Kidney capillary endothelial cell (primary cell): Measurements from ENCODE around the gene STAB2.

ENCODE experiments used
- DNase-seq: peaks from one replicate; pipeline ENCODE4 v3.0.0-alpha.2; 2018; ENCODE audit warnings: low spot score

STAB2 gene

DNA sequence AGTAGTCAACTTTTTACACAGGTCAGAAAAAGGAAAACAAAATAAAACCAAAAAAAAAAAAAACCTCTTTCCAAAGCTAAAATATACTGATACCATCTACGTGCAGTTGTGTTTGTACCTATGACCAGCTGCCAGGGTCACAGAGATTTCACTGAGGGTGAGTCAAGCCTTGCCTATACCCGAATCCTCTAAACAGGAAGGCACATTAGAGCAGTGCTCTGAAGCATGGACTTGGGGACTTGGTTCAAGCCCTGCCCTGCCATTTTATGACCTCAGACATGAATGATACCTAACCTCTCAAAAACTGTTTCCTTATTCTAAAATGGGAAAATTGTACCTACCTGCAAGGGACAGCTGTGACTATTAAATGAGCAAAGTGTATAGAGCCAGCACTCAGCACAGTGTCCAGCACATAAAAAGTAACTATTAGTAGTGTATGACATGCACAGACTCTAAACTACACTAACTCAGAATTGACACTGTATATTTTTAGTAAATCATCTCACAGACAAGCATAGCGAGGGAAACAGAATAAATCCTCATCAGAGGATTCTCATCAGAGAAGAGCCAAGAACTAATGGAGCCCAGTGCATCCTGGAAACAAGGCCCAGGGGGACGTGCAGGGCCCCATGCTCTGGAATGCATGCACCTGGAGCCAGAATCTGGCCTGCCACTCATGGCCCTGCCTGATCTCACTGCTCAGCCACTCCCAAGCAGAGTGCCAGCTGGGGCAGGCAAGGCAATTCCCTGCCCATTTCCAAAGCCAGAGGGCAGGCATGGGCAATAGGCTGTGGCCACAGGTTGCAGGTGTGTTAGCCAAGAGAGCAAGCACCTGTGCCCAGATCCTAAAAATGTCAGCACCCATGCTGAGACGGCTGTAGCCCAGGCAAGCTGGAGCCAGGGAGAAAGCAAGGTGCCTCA, 196.9 kb downstream of the STAB2 start:
- no peak for DNase-seq

DNA sequence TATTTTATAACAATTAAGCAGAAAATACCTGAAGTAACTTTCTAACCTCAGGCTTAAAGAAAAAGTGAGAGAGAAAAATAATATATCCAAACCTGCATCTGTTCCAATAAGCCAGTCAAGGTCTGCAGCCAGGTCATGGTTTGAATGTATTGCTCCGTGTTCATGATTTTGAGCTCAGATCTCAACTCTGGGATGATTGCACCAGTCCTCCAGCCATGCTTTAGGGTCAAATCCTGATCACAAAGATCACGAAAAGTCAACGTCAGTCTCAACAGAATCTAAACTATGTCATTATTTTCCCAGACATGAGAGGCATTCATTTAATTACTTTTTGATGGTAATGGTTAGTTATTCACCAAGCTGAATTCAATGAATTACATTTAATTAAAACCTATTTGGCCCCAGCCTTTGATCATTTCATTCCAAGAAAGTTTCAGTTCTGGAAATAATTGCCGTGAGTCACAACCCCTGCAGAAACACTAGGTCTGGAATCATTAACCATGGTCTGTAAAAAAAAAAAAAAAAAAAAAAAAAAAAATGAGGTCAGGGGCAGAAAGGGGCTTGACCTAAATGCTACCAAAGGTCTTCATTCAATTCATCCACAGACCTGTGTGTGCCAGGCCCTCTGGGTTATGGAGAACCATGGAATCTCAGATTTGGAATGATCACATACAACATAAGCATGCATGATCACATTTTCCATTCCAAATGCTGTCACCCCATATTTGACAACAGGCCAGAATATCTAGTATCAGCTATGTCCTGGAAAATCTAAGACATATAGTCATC, 198.4 kb downstream of the STAB2 start:
- DNase-seq: no peak

DNA sequence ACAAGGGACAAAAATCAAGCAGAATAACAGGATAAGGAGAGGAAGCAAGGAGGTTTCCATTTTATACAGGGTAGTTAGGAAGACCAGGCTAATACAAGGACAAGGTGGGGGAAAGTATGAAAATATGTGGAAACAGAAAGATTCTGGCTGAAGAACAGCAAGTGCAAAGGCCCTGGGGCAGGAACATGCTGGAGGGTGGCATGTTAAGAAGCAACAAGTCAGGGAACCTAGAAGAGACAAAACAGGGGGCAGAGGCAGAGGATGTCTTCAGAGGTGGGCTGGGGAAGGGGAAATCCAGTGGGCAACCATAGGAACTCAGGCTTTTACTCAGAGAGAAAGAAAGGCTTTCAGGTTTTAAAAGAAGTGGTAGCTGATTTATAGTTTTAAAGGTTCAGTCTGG, 199.1 kb downstream of the STAB2 start:
- DNase-seq: no peak

DNA sequence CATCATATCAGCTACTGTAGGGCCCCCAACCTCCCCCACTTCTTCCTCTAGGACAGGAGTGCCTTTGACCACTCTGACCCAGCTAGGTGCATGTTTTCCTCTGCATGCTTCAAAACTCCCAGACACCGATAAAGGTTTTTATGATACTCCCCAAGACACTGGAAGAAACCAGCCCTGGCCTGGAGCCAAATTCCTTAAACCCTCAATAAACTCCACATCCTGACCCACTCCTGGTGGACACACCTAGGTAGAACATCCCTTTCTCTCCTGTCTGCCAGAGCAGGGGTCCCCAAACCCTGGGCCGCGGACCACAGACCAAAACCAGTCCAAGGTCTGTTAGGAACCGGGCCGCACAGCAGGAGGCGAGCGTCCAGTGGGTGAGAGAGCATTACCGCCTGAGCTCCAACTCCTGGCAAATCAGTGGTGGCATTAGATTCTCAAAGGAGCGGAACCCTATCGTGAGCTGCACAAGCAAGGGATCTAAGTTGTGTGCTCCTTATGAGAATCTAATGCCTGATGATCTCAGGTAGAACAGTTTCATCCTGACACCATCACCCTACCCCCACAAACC, 204.4 kb downstream of the STAB2 start:
- no peak for DNase-seq

DNA sequence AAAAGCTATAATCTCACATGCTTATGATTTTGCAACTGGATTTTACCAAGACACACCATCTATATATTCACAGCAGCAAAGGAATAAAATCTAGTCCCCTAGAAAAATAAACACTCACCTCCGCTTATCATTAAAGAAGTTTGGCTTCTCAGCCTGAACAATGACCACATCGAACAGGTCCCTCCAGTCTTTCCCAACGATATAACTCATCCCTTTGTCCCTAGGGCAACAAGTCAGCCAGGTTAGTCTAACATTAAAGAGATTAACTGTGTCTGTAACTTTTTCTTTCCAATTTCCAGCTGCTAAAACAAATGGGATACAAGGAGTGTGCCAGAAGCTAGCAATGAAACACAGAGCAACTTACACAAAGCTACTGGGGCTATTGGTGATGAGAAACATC, 206.0 kb downstream of the STAB2 start:
- DNase-seq: no peak

DNA sequence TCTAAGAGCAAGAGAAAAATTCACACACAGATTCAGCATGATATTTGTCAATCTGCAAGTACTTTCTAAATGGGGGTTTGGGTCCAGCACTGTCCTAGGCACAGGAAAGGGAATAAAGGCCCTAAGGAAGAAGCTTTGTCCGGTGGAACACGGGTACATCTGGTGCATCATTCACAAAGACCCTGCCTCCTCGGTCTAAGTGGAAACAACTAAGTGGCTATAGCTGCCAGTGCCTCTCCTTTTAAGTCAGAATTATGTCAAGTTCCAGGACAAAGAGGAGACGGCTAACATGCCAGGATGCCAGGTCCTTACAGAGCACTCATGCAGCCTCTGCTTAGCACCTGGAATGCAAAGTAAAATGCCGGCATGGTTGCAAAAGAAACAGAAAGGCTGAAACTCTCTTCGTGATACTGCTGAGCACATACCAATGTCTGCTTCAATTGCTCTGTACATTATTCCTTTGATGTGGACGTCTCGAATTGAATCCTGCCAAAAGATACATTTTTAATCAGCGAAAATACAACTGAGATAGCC, 206.5 kb downstream of the STAB2 start:
- DNase-seq: no peak

DNA sequence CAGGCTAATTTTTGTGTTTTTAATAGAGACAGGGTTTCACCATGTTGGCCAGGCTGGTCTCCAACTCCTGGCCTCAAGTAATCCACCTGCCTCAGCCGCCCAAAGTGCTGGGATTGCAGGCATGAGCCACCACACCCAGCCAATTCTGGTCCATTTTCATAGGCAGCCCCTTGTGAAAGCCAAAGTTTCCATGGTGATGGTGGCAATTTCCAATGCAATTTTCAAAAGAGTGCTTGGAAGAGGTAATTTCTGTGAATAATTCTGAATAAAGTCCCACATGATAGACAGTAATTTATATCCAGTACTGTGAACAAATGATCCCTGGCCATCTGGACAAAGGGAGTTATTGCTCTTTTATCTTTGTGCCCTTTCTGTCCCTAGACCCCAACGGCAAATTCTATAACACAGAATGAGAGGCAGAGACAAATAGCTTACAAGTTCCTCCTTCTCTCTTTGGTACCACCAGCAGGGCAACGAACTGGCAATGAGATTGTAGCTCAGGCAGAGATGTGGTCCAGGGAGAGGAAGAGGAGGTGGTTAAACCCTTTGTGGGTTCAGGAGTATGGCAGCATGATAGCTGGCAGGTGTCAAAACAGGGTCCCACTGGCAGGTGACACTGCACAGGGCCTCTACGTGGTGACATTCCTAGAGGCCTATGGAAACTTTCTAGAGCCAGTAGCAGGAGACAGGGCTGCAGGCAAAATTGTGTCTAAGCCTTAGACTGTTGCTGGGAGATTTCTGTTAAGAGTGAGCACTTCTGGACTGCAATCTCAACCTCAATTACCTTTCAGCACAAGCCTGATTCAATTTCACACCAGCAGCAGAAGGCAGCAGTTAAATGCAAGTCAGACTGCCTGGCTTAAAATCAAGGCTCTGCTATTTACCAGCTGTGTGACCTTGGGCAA, 207.5 kb downstream of the STAB2 start:
- no peak for DNase-seq

DNA sequence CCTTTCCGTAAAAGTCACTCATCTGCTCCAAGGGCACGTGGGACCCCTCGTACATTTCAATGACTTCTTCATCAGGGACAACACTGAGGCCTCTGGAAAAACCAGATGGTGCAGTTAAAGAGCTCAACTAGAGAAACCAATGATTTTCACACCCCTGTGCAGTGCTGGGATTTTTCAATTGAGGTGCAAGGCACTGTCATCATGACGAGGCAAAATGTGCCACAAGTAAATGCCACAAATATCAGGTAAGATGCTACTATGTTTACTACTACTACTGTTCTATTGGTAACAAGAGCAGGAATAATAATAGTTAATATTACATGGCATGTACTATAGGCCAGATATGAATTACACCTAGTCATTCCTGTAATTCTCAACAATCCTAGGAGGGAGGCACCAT, 211.5 kb downstream of the STAB2 start:
- no peak for DNase-seq

DNA sequence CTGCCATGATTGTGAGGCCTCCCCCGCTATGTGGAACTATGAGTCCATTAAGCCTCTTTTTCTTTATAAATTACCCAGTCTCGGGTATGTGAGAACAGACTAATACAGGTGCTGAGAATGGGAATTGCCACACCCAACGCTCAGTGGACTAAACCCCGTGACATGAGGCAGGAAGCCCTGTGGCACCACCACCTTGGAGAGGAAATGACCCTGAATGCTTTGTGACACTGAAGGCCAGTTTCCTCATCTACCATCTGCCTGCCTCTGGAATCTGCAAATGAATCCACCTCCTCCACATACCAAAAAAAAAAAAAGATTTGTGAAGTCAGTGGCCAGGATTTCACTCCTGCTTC, 212.4 kb downstream of the STAB2 start:
- DNase-seq: no peak

DNA sequence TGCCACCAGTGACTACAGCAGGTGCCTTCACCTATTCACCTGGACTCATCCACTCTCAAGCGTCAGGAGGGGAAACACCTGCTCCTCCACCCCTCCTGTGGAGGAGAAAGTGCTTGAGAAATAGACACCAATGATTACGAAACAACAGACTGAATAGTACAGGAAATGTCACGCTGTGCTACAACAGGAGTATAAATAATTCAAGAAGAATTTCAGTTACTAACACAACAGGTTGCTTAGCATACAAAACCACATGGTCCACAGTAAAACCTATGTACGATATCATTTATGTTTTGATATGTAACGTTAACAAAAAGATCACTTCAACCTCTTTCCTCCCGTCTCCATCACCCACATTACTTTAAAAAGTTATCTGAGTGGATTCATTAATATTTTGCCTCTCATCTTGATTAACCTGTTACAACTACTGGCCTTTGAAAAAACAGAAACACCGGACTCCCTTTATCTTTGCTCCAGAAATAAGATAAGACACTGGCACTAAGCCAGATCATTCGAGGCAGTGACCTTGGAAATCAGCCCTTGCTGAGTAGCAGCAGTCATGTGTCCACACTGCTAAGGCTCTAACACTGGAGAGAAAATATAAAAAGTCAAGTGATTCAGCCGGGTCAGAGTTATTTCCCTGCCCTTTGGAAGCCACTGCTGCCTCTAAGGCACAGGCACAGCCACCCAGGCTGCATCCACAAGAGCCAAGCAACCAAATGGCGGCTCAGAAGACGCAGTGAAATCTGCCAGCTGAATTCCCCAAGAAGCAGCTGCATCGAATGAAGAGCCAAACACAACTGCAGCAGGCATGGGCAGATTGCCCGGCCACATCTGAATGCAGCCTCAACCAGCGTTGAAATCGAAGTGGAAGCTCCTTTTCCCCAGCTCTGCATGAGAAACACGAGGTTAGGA, 213.0 kb downstream of the STAB2 start:
- no peak for DNase-seq

DNA sequence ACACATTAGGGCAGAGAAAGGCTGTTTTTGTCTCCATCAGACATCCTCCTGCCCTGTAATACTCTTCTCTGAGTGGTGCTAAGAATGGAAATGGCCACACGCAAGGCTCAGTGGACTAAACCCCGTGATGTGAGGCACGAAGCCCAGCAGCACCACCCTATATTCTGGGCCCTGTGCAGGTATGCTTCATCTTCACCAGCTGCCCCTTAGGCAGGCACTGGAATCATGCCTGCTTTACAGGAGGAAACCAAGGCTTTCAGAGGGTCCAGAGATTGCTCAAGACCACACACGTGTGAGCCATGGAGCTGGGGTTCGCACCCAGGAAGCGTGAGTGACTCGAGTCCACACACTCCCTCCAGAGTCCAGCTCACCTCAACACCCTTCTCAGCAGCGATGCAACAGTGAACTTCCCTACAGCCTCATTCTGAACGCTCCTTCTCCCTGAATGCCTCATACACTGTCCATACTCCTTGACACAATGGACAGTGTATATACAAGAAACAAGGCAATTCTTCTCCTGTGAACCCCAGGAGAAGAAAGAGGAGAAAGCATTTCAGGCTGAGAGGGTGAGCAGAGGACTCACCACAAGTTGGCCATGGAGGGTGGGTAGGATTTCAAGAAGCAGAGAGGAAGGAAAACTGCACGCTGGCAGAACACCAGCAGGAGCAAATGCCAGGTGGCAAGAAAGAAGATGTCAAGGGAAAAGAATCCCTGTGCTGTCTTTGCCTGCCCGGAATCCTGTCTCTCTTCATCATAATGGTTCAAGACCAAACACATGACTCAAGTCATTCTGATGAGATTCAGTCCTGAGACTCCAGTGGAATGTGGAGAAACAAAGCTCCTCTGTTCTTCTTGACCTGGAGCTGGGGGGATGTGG, 214.9 kb downstream of the STAB2 start:
- DNase-seq: no peak

DNA sequence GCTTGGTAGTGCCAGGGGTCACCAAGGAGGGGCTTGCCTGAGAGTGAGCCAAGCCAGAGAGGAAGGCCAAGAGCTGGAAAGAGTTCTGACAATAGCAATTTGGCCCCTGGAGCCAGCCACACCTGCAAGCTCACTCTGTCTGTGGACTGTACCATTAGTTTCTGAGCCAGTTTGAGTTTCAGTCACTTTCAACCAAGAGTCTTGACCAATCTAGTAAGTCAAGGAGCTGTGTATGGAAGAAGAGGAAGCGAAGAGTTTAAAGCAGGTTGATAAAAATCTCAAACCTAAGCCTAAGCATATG, 215.5 kb downstream of the STAB2 start:
- no peak for DNase-seq

DNA sequence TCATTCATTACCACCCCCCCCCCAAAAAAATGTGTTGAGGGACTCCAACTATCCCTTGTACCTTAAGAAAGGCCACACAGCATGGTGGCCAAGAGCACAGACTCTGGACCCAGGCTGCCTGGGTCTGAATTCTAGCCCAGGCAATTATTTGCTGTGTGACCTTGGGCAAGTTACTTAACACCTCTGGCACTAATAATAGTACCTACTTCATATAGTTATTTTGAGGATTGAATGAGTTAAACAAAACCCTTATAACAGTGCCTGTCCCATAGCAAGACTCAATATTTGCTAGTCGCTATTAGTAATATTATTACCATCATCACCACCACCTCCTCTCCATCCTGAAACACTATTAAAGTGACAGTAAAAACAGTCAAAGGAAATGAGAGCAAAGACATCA, 216.8 kb downstream of the STAB2 start:
- no peak for DNase-seq

DNA sequence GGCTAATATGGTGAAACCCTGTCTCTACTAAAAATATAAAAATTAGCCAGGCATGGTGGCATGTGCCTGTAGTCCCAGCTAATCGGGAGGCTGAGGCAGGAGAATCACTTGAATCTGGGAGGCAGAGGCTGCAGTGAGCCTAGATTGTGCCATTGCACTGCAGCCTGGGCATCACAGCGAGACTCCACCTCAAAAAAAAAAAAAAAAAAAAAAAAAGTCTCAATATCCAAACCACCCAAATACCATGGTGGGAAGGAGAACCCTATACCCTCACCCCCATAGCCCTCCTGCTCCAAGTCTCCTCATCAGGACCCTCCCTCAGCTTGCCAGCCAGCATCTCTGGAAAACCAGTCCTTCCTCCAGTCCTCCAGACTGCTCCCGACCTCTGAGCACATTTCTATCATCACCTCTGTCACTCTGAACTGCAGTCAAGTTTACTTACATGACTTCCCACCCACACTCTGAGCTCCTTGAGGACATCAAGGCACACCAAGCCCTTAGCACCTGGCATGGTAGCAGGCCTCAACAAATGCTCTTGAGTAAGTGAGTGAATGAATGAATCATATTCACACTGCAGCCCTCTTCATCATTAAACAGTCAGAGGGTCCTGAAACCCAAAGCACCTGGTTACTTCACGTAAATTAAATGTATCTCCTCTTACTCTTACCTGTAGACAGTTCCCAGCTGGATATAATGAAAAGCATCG, 218.7 kb downstream of the STAB2 start:
- DNase-seq: no peak

DNA sequence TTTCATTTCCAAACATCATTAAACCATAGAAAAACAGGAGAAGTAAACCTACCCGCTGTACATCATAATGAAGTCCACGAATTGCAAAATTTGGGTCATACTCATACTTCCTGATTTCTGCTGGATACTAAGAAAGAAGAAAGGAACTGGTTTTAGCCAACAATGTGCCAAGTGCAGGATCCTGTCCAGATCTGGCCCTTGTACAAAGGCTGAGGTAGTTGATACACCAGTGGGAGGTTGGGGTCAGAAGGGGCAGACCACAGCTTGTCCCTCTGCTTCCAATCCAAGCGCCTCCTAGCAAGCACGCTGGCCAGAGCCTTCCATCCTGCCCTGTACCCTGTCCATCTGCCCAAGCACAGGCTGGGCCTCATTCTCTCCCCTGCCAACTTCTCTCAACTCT, 219.7 kb downstream of the STAB2 start:
- DNase-seq: no peak

DNA sequence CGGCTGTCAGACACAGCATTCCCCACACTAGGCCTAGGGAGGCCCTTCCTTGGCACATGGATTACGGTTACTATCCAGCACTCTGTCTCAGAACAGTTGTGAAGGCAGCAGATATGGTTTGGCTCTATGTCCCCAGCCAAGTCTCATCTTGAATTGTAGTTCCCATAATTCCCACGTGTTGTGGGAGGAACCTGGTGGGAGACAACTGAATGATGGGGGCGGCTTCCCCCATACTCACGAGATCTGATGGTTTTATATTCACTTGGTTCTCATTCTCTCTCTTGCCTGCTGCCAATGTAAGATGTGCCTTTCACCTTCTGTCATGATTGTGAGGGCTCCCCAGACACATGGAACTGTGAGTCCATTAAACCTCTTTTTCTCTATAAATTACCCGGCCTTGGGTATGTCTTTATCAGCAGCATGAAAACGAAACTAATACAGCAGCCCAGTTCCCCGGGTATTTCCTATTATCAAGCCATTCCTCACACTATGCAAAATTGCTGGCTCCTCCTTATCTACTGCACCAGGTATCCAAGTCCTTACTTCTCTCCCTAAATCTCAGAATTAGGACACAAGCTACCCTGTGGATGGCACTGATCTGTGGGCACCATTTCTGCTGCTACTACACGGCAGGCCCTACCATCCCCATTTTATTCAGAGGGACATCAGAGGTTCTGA, 220.6 kb downstream of the STAB2 start:
- DNase-seq: no peak

DNA sequence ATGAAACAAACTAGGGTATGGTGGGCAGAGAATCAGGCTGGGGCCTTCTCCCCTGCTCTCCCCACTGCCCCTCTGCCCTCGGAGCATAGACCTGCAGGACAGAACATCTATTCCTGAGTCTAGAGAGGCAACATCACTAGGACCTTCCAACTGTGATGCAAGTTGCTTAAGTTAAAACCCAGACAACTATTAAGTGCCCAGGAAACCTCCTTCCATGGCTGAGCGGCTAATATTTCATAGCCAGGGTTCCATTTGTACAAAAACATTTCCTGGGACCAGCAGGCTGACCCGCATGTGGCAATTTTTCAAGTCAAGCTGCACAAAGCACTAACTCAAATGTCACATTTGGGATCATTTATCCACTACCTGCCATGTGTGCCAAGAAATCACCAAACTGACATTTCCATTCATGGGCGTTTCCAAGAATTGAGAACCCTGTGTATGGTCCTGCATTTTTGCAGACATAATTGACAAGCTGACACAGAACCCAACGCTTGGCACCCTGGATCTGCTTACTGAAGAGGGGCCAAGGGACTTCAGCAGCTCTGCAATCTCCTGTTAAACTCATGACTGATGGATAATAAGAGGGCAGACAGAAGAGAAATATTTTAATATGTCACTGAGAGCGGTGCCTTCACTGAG, 221.3 kb downstream of the STAB2 start:
- DNase-seq: no peak

DNA sequence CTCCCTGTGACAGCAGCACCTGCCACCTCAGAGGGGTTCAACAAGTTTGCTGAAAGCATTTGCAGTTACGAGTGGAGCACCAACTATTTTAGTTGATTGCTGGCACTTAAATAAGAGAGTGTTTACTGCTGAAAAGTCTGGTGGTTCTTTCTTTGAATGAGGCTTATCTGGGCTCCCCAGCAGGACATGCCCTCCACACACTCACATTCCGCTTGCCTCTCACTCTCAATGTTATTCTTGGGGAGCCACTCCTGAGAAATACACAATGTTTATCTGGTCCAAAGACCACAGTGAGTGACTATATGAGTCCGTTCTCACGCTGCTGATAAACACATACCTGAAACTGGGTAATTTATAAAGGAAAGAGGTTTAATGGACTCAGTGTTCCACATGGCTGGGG, 222.1 kb downstream of the STAB2 start:
- no peak for DNase-seq
